ENCODE results near the gene DRC7. TPM values are rescaled to one million over a fixed set of nuclear protein-coding genes. Genes with fewer than 3 reads are reported as not detected.

DRC7 gene
- total and polyA plus RNA-seq, 9 of the 15 experiments (the other 6 are each of a cell fraction or from before 2014, with no cell fraction given): 0.04 to 0.33 (median 0.12) TPM; not detected in 3

DNA sequence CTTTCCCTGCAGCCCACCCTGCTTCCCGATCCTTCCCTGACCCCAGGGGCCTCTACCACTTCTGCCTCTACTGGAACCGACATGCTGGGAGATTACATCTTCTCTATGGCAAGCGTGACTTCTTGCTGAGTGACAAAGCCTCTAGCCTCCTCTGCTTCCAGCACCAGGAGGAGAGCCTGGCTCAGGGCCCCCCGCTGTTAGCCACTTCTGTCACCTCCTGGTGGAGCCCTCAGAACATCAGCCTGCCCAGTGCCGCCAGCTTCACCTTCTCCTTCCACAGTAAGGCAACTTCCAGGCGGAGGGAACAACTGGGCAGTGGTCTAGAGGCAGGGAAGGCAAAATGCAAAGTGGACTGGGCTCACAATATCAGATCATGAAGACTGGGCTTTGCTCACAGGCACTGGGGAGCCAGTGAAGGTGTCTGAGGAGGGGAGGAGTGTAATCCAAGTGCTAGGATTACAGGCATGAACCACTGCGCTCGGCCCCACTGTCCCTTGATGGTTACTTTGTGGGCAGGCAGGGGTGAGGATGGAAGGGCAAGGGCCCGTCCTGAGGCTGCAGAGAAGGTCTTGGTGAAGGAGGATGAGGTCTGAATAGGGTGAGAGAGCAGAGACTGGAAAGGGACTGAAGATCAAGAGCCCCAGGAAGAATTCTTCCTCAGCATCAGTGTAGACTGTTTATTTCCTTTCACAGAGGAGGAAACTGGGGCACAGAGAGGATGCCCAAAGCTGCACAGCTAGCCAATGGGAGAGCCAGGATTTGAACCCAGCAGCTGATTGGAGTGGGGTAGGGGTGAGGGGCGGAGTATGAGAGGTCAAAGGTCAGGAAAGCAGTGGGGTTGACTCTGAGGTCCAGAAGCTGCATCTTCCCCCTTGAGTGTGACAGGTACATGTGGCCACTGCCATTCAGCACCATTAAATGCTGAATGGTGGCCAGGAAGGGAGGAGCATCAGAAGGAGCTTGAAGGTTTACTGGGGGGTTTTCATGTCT lies 43.0 kb upstream of the DRC7 start (continued):
- TF ChIP-seq SNAPC5 (CRISPR knock-in tag; IDR thresholded peaks at IDR 0.05) (no peak), XRCC4 (IDR thresholded peaks at IDR 0.05; ENCODE audit: extremely low read depth, insufficient read depth, insufficient read length) (no peak), GTF2B (IDR thresholded peaks at IDR 0.05; ENCODE audit: extremely low read depth, insufficient read length) (no peak), ZFP36 (IDR thresholded peaks at IDR 0.05; ENCODE audit: low read depth, low read length, partially characterized antibody) (peak; percentile 78), TEAD1 (CRISPR knock-in tag; IDR thresholded peaks at IDR 0.05) (no peak), ZFP30 (CRISPR knock-in tag; IDR thresholded peaks at IDR 0.05; ENCODE audit: borderline replicate concordance) (no peak), TRIM24 (IDR thresholded peaks at IDR 0.05) (no peak), GABPB1 (CRISPR knock-in tag; IDR thresholded peaks at IDR 0.05) (no peak), PREB (CRISPR knock-in tag; IDR thresholded peaks at IDR 0.05) (no peak)
- TF ChIP-seq, protein P1, sequence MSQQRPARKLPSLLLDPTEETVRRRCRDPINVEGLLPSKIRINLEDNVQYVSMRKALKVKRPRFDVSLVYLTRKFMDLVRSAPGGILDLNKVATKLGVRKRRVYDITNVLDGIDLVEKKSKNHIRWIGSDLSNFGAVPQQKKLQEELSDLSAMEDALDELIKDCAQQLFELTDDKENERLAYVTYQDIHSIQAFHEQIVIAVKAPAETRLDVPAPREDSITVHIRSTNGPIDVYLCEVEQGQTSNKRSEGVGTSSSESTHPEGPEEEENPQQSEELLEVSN (IDR thresholded peaks at IDR 0.05; ENCODE audit: borderline replicate concordance in 1 of 2, extremely low read depth in 1 of 2, insufficient read depth in 1 of 2, insufficient read length in 1 of 2, low read depth in 1 of 2, low read length in 1 of 2, poor library complexity in 1 of 2, severe bottlenecking in 1 of 2): no peak
- TF ChIP-seq, protein P2, sequence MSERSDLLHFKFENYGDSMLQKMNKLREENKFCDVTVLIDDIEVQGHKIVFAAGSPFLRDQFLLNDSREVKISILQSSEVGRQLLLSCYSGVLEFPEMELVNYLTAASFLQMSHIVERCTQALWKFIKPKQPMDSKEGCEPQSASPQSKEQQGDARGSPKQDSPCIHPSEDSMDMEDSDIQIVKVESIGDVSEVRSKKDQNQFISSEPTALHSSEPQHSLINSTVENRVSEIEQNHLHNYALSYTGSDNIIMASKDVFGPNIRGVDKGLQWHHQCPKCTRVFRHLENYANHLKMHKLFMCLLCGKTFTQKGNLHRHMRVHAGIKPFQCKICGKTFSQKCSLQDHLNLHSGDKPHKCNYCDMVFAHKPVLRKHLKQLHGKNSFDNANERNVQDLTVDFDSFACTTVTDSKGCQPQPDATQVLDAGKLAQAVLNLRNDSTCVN (CRISPR knock-in tag; IDR thresholded peaks at IDR 0.05): no peak
- TF ChIP-seq, protein P3, sequence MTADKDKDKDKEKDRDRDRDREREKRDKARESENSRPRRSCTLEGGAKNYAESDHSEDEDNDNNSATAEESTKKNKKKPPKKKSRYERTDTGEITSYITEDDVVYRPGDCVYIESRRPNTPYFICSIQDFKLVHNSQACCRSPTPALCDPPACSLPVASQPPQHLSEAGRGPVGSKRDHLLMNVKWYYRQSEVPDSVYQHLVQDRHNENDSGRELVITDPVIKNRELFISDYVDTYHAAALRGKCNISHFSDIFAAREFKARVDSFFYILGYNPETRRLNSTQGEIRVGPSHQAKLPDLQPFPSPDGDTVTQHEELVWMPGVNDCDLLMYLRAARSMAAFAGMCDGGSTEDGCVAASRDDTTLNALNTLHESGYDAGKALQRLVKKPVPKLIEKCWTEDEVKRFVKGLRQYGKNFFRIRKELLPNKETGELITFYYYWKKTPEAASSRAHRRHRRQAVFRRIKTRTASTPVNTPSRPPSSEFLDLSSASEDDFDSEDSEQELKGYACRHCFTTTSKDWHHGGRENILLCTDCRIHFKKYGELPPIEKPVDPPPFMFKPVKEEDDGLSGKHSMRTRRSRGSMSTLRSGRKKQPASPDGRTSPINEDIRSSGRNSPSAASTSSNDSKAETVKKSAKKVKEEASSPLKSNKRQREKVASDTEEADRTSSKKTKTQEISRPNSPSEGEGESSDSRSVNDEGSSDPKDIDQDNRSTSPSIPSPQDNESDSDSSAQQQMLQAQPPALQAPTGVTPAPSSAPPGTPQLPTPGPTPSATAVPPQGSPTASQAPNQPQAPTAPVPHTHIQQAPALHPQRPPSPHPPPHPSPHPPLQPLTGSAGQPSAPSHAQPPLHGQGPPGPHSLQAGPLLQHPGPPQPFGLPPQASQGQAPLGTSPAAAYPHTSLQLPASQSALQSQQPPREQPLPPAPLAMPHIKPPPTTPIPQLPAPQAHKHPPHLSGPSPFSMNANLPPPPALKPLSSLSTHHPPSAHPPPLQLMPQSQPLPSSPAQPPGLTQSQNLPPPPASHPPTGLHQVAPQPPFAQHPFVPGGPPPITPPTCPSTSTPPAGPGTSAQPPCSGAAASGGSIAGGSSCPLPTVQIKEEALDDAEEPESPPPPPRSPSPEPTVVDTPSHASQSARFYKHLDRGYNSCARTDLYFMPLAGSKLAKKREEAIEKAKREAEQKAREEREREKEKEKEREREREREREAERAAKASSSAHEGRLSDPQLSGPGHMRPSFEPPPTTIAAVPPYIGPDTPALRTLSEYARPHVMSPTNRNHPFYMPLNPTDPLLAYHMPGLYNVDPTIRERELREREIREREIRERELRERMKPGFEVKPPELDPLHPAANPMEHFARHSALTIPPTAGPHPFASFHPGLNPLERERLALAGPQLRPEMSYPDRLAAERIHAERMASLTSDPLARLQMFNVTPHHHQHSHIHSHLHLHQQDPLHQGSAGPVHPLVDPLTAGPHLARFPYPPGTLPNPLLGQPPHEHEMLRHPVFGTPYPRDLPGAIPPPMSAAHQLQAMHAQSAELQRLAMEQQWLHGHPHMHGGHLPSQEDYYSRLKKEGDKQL (CRISPR knock-in tag; IDR thresholded peaks at IDR 0.05; ENCODE audit: borderline replicate concordance): no peak
- TF ChIP-seq, protein P4, sequence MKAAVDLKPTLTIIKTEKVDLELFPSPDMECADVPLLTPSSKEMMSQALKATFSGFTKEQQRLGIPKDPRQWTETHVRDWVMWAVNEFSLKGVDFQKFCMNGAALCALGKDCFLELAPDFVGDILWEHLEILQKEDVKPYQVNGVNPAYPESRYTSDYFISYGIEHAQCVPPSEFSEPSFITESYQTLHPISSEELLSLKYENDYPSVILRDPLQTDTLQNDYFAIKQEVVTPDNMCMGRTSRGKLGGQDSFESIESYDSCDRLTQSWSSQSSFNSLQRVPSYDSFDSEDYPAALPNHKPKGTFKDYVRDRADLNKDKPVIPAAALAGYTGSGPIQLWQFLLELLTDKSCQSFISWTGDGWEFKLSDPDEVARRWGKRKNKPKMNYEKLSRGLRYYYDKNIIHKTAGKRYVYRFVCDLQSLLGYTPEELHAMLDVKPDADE (conservative IDR thresholded peaks at IDR 0.05; ENCODE audit: control insufficient read depth, low read depth, low read length): no peak
